ENCODE measurements around the gene TMED1.

The TMED1 gene

GRCh38 chr19:10789866-10790265, 46.1 kb downstream of the TMED1 start:
- no peak for TF ChIP-seq CTCF (conservative IDR thresholded peaks at IDR 0.05; ENCODE audit: low read length)
- no peak for DNase-seq (ENCODE audit: low read depth)
- H3K4me3 ChIP-seq (ENCODE audit: low read length), result no peak overlapping the region

GRCh38 chr19:10788146-10788545, 47.9 kb downstream of the TMED1 start:
- no peak for DNase-seq (ENCODE audit: low read depth)
- H3K4me3 ChIP-seq (ENCODE audit: low read length), result no peak overlapping the region
- TF ChIP-seq CTCF (conservative IDR thresholded peaks at IDR 0.05; ENCODE audit: low read length), result no peak

- no peak overlapping the region for H3K4me3 ChIP-seq (ENCODE audit: low read length)
- no peak for TF ChIP-seq CTCF (conservative IDR thresholded peaks at IDR 0.05; ENCODE audit: low read length)
- no peak for DNase-seq (ENCODE audit: low read depth)
These were observed 51.8 kb downstream of the TMED1 start for GRCh38 chr19:10784257-10784656.

GRCh38 chr19:10782795-10783194, 53.2 kb downstream of the TMED1 start:
- H3K4me3 ChIP-seq (ENCODE audit: low read length), result no peak overlapping the region
- no peak for DNase-seq (ENCODE audit: low read depth)
- no peak for TF ChIP-seq CTCF (conservative IDR thresholded peaks at IDR 0.05; ENCODE audit: low read length)

Measured in AG10803 (cell line).